GM12878 (cell line): ENCODE measurements around the gene LCP1. TPM values are rescaled to one million over a fixed set of nuclear protein-coding genes. Genes with fewer than 3 reads are reported as not detected.

Experiments used
- ATAC-seq: fragments of 200-7000 bp; cut with Tn5 transposase; 3 replicates; pipeline ENCODE4 v1.9.1; 2020; ENCODE audit warnings: mild to moderate bottlenecking, moderate library complexity
- BruUV-seq: library from RNA; stranded (reverse); fragments of 400-500 nt; replicated peaks from 2 replicates; lab custom pipeline; 2021; lab: Mats Ljungman, UMichigan
- CTCF ChIA-PET: fragments of 300-600 bp; sonication (Branson Sonifier 250); formaldehyde crosslinking; extraction: SDS; loops from one replicate; lab custom pipeline; 2021; ENCODE audit warnings: inconsistent platforms; lab: Yijun Ruan, JAX
- POLR2A ChIA-PET: fragments of 350-600 bp; formaldehyde crosslinking; extraction: SDS; loops from one replicate; lab custom pipeline; 2021; ENCODE audit warnings: inconsistent platforms; lab: Charles Lee
- RAD21 ChIA-PET: fragments of 300-600 bp; sonication (Branson Sonifier 250); formaldehyde crosslinking; loops from one replicate; lab custom pipeline; 2023; ENCODE audit warnings: antibody characterized with exemption; ENCODE audit not compliant: unreplicated experiment; lab: Charles Lee
- SMC1A ChIA-PET: fragments of 300-600 bp; sonication (Branson Sonifier 250); formaldehyde crosslinking; loops from one replicate; lab custom pipeline; 2023; ENCODE audit not compliant: unreplicated experiment, uncharacterized antibody; lab: Charles Lee
- DNase-seq: peaks from one replicate; pipeline ENCODE4 v3.0.0-alpha.2; 2011; ENCODE audit warnings: low read depth, low spot score
- FAIRE-seq: peaks from 3 replicates; lab custom pipeline; 2011; peaks lifted over from hg19 to GRCh38; lab: Jason Lieb, UNC
- H2AFZ ChIP-seq: 2 replicates; pipeline ENCODE4 v1.6.0; 2011; ENCODE audit warnings: low read depth, low read length, control low read depth; ENCODE audit not compliant: control insufficient read depth
- H3K27ac ChIP-seq: 2 replicates; pipeline ENCODE4 v1.5.1; 2011; ENCODE audit warnings: control low read depth; ENCODE audit not compliant: control insufficient read depth, insufficient read depth
- H3K27me3 ChIP-seq, 2 experiments: replicated peaks in 1 of 2; 2 replicates each; pipeline versions ENCODE4 v1.6.0 to v1.6.1; 2011; ENCODE audit warnings: low read length in 1 of 2; ENCODE audit not compliant: control insufficient read depth in 2 of 2, insufficient read depth in 2 of 2
- H3K36me3 ChIP-seq, 2 experiments: 2 replicates each; pipeline ENCODE4 v1.5.1; 2011; ENCODE audit warnings: low read length in 1 of 2; ENCODE audit not compliant: control insufficient read depth in 2 of 2, insufficient read depth in 2 of 2
- H3K4me1 ChIP-seq: 2 replicates; pipeline ENCODE4 v1.6.1; 2011; ENCODE audit warnings: mild to moderate bottlenecking, low read length, moderate library complexity, mixed read lengths; ENCODE audit not compliant: control insufficient read depth, insufficient read depth
- H3K4me2 ChIP-seq: 2 replicates; pipeline ENCODE4 v1.6.0; 2011; ENCODE audit warnings: control low read depth; ENCODE audit not compliant: control insufficient read depth, insufficient read depth
- H3K4me3 ChIP-seq: fragments of 200-600 bp; sonication (generic); 2 replicates; pipeline ENCODE4 v1.5.1; 2016
- H3K79me2 ChIP-seq: 2 replicates; pipeline ENCODE4 v1.6.0; 2011; ENCODE audit warnings: low read length; ENCODE audit not compliant: control insufficient read depth, insufficient read depth
- H3K9ac ChIP-seq: 2 replicates; pipeline ENCODE4 v1.8.0; 2011; ENCODE audit warnings: low read length, control low read depth, mixed read lengths; ENCODE audit not compliant: control insufficient read depth, insufficient read depth
- H3K9me3 ChIP-seq: replicated peaks from 3 replicates; pipeline ENCODE4 v1.5.1; 2011; ENCODE audit warnings: mild to moderate bottlenecking, low read length; ENCODE audit not compliant: control insufficient read depth, insufficient read depth
- H4K20me1 ChIP-seq: 2 replicates; pipeline ENCODE4 v1.6.0; 2011; ENCODE audit not compliant: control insufficient read depth, insufficient read depth
- ATF2 ChIP-seq: IDR thresholded peaks from 2 replicates; pipeline ENCODE4 v1.6.1; 2012; ENCODE audit warnings: low read length, inconsistent platforms
- CBX3 ChIP-seq: fragments of 200-600 bp; sonication (generic); IDR thresholded peaks from 2 replicates; pipeline ENCODE4 v1.6.1; 2016; ENCODE audit warnings: low read depth, borderline replicate concordance
- GATAD2B ChIP-seq: fragments of 450-650 bp; conservative IDR thresholded peaks from 2 replicates; pipeline ENCODE4 v1.6.1; 2017; ENCODE audit warnings: low read depth, mild to moderate bottlenecking, moderate library complexity
- IRF5 ChIP-seq: fragments of 450-650 bp; IDR thresholded peaks from 2 replicates; pipeline ENCODE4 v1.6.1; 2017; ENCODE audit warnings: borderline replicate concordance
- JUND ChIP-seq: IDR thresholded peaks from 2 replicates; pipeline ENCODE4 v1.6.1; 2012; ENCODE audit warnings: low read depth, mild to moderate bottlenecking, low read length, improper control_type of control experiment, moderate library complexity
- MTA2 ChIP-seq: fragments of 450-650 bp; IDR thresholded peaks from 2 replicates; pipeline ENCODE4 v1.6.1; 2016; ENCODE audit warnings: low read depth, mild to moderate bottlenecking, moderate library complexity
- NR2F1 ChIP-seq: fragments of 450-650 bp; conservative IDR thresholded peaks from 2 replicates; pipeline ENCODE4 v1.6.1; 2017; ENCODE audit warnings: mild to moderate bottlenecking
- POLR2AphosphoS5 ChIP-seq: IDR thresholded peaks from 2 replicates; pipeline ENCODE4 v1.6.1; 2011; ENCODE audit warnings: mild to moderate bottlenecking, low read length, inconsistent platforms
- SMARCA5 ChIP-seq: fragments of 450-650 bp; IDR thresholded peaks from 2 replicates; pipeline ENCODE4 v1.6.1; 2017; ENCODE audit warnings: mild to moderate bottlenecking
- TARDBP ChIP-seq: IDR thresholded peaks from 2 replicates; pipeline ENCODE4 v1.6.1; 2016; ENCODE audit warnings: borderline replicate concordance
- ZBTB33 ChIP-seq: fragments of 450-650 bp; IDR thresholded peaks from 2 replicates; pipeline ENCODE4 v1.6.1; 2017; ENCODE audit warnings: mild to moderate bottlenecking
- ZNF217 ChIP-seq: fragments of 450-650 bp; IDR thresholded peaks from 2 replicates; pipeline ENCODE4 v1.6.1; 2017; ENCODE audit warnings: antibody characterized with exemption, mild to moderate bottlenecking
- ZNF687 ChIP-seq: fragments of 450-650 bp; IDR thresholded peaks from 2 replicates; pipeline ENCODE4 v1.6.1; 2017; ENCODE audit warnings: mild to moderate bottlenecking, moderate library complexity
- WGBS: methylation state at CpG from one replicate; pipeline ENCODE4 v1.1.6; 2016; ENCODE audit warnings: low lambda C conversion rate; ENCODE audit not compliant: insufficient replicate concordance, insufficient coverage; ENCODE audit errors: missing lambda C conversion rate; 5-methylcytosine and 5-hydroxymethylcytosine counted together
- in situ Hi-C: fragments of 300-500 bp; cut with MboI; formaldehyde crosslinking; loops from 9 replicates; pipeline ENCODE4 v1.14.3; 2018; ENCODE audit warnings: mixed read lengths
- intact Hi-C: fragments of 100-400 bp; cut with micrococcal nuclease; formaldehyde crosslinking; loops from one replicate; pipeline ENCODE4 v1.14.2; 2022; ENCODE audit not compliant: unreplicated experiment
- polyA plus RNA-seq, 11 experiments: library from polyadenylated mRNA; depleted of rRNA in 4 of 11; unstranded in 6 of 11; stranded (reverse) in 5 of 11; fragments of >200 nt; fragmentation: Nextera tagmentation in 4 of 11; fragmentation: Illumina TruSeq in 1 of 11; extraction: Ambion mirVana in 4 of 11; extraction: Trizol in 1 of 11; gene quantifications; 1 replicate in 1 of 11; 2 replicates in 10 of 11; pipeline versions ENCODE4 v1.2.1 to v1.2.3, GENCODE V29; 2011 to 2016; ENCODE audit warnings: inconsistent platforms in 2 of 11, missing spikeins in 2 of 11, low read depth in 1 of 11
- total RNA-seq, 4 experiments: library from RNA; depleted of rRNA in 3 of 4; stranded (reverse); fragments of >200 nt in 3 of 4; fragmentation: Illumina TruSeq in 1 of 4; extraction: Trizol in 1 of 4; gene quantifications; 2 replicates each; pipeline versions ENCODE4 v1.2.1 to v1.2.3, GENCODE V29; 2013 to 2021

The LCP1 gene
- total and polyA plus RNA-seq, 10 of the 15 experiments (the other 5 are each of a cell fraction or from before 2014, with no cell fraction given) = 775 to 2,201 (median 1,556) TPM

- ChIA-PET RAD21 (no interaction called here), SMC1A (interaction anchor here (0.7 to 1.9 kb wide), 5 partner anchors 8 to 218 kb away, joined by 3 to 5 read pairs (median 3); no protein-coding TSS in a partner anchor), POLR2A (interaction anchor here (0.7 kb wide), 1 partner anchor 262 kb away, joined by 4 read pairs; no protein-coding TSS in a partner anchor), CTCF (interaction anchor here (1.2 to 1.4 kb wide), 2 partner anchors 9 to 14 kb away, joined by 3 read pairs; no protein-coding TSS in a partner anchor)
- no peaks in the 10 kb centered on the region; the same call in 1 of the 2 replicates for H4K20me1 ChIP-seq
- H3K4me2 ChIP-seq = no peak overlapping the region
- WGBS = 83% methylated on average over 2 of the region's 2 CpGs
- no peak overlapping the region for H3K27ac ChIP-seq
- no peaks in the 10 kb centered on the region for H3K27me3 ChIP-seq
- H3K4me3 ChIP-seq = no peak overlapping the region
- no peaks in the 10 kb centered on the region for H3K4me1 ChIP-seq
- no peak overlapping the region for H3K9ac ChIP-seq
- DNase-seq (no peak), FAIRE-seq (no peak), ATAC-seq (no peak)
- no peaks in the 10 kb centered on the region for H3K9me3 ChIP-seq
- no peaks in the 10 kb centered on the region for H3K79me2 ChIP-seq
- no TSS peak for BruUV-seq
- intact Hi-C loops (no loop called here), in situ Hi-C loops (no loop called here)
- no peak overlapping the region for H2AFZ ChIP-seq
- peaks cover 37 to 59% of the 10 kb centered on the region in 2 experiments for H3K36me3 ChIP-seq
- TF ChIP-seq ZBTB33 = no peak
- no peak for TF ChIP-seq ZNF687
- no peak for TF ChIP-seq ZNF217
- no peak for TF ChIP-seq ATF2
- TF ChIP-seq NR2F1 = no peak
- TF ChIP-seq TARDBP = no peak
- TF ChIP-seq JUND = no peak
- no peak for TF ChIP-seq GATAD2B
- TF ChIP-seq POLR2AphosphoS5 = no peak
- no peak for TF ChIP-seq CBX3
- TF ChIP-seq MTA2 = no peak
- TF ChIP-seq IRF5 = no peak
- no peak for TF ChIP-seq SMARCA5
Measured at GRCh38 chr13:46134494-46134893, 47.5 kb downstream of the LCP1 start.
